ENCODE data around the gene SLC39A2.
"Not testable (repeated sequence)": the region's sequence is repeated elsewhere in the genome, so short reads cannot be mapped to it uniquely, and the experiment has no call there.

SLC39A2 gene

GRCh38 chr14:20989787-20990600, 9.1 kb upstream of the SLC39A2 start, which contains the start of gene METTL17:
Gene METTL17, plus strand, starts transcription at chr14:20989980. Its CDS starts 23 bp downstream, at chr14:20990003.
- H3K27ac ChIP-seq, result peak within 1 kb of the TSS; percentile 83
- peak; percentile 91 for DNase-seq (ENCODE audit: low read depth, low spot score)

DNA sequence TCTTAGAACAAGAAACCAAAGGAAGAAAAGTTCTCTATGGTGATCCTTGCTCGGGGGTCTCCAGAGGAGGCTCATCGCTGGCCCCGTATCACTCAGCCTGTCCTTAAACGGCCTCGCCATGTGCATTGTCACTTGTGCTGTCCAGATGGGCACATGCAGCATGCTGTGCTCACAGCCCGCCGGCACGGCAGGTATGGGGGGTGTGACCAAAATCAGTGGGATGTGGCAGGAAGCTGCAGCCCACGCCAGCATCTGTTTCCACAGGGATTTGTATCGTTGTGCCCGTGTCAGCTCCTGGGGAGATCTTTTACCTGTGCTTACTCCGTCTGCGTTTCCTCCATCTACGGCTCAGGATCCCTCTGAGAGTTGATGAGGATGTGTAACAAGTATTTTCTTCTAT, 2.6 kb upstream of the SLC39A2 start:
- H3K27ac ChIP-seq, result no peak overlapping the region
- DNase-seq (ENCODE audit: low read depth, low spot score), result no peak

DNA sequence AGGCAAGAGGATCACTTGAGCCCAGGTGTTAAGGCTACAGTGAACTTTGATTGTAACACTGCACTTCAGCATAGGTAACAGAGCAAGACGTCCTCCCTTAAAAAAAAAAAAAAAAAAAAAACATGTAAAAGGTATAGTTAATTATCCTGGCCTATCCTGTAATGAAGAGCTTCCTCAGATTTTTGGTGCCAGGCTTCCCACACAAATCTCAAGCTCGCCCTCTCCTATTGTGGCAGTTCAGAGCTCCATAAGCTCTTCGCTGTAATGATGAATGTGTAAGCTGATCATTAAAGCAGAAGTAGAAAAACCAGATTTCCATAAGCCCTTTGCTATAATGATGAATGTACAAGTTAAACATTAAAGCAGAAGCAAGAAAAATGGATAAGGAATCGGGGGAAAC, 2.0 kb upstream of the SLC39A2 start:
- H3K27ac ChIP-seq, result no peak overlapping the region
- DNase-seq (ENCODE audit: low read depth, low spot score), result no peak

GRCh38 chr14:20997564-20997963, 1.5 kb upstream of the SLC39A2 start:
- DNase-seq (ENCODE audit: low read depth, low spot score), result no peak
- no peak overlapping the region for H3K27ac ChIP-seq

- DNase-seq (ENCODE audit: low read depth, low spot score), result no peak
- H3K27ac ChIP-seq, result peak overlapping the region; percentile 42
Observed at GRCh38 chr14:20998139-20998538, 954 bp upstream of the SLC39A2 start.

- no peak overlapping the region for H3K27ac ChIP-seq
- DNase-seq (ENCODE audit: low read depth, low spot score), result no peak
Observed at GRCh38 chr14:20999591-20999990, 498 bp downstream of the SLC39A2 start.

DNA sequence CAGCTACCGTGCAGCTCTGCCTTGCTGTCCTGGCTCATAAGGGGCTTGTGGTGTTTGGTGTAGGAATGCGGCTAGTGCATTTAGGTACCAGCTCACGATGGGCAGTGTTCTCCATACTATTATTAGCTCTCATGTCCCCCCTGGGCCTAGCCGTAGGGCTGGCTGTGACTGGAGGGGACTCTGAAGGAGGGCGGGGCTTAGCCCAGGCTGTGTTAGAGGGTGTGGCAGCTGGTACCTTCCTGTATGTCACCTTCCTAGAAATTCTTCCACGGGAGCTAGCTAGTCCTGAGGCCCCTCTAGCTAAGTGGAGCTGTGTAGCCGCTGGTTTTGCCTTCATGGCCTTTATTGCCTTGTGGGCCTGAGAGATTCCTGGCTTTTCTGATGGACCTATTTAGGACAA, 2.1 kb downstream of the SLC39A2 start:
- DNase-seq (ENCODE audit: low read depth, low spot score), result no peak
- no peak overlapping the region for H3K27ac ChIP-seq

DNA sequence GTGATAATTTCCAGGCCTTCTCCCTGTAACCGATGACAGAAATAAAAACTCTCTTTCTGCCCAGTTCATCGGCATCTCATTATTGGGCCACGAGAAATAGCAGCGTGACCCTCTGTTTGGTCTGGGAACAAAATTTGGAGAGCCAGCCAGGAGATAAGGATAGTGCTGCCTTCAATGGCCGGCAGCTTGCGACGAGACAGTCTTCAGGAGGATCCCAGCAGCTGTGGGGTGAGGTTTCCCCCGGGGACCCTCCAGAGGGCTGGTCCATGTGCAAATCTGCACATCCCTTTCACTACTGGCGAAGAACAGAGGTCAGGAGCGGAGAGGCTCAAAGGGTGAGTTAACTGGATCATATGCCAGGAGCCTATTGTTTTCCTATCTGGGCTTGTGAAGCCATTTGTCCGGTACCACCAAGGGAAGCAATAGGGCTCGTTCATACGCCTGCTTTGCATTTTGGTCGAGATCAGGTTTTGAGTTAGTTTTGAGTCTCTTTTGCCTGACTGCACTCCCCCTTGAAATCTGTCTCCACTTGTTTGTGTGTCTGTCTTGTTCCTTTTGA, 4.8 kb downstream of the SLC39A2 start:
- no peak for DNase-seq (ENCODE audit: low read depth, low spot score)
- H3K27ac ChIP-seq, result no peak overlapping the region

DNA sequence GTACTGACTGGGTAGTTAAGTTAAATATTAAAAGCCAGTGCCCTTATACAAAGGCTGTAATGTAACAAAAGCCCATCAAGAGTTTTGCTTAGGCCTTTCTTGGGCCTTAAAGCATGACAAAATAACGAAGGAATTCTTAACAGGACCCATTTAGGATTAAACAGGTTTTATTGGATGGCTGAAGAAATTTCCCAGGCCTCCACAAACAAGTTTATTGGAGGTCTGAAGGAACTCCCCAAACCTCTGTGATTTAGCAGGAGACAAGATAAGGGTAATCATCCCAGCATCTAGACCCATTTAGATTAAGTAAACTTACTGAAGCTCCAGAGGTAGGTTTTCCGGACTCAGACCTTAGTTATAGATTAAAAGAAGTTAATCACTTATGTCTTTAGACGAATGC, 10.6 kb downstream of the SLC39A2 start:
- DNase-seq (ENCODE audit: low read depth, low spot score); H3K27ac ChIP-seq: not testable (repeated sequence)

- no peak overlapping the region for H3K27ac ChIP-seq
- DNase-seq (ENCODE audit: low read depth, low spot score), result no peak
Observed at GRCh38 chr14:21011136-21011535, 12.0 kb downstream of the SLC39A2 start.

DNA sequence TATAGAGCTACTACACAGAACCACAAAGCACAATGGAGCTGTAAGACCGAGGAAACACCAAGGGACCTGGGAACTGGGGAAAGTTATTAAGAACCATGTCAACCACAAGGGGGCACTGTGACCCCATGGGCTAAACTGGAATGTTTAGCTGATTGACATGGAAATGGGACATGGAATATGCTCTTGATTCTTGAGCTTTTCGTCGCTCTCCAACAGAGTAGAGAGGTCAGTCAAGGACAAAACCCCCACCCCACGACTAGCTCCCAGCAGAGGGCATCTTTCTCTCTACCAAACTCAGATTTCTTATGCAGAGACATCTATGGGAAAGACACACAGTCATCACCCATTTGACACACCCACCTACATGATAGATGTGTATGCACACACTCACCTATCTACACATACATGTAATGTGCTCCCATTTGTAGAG, 15.7 kb downstream of the SLC39A2 start:
- DNase-seq (ENCODE audit: low read depth, low spot score), result peak; percentile 39

GRCh38 chr14:21015312-21015711, 16.2 kb downstream of the SLC39A2 start:
- no peak overlapping the region for H3K27ac ChIP-seq
- no peak for DNase-seq (ENCODE audit: low read depth, low spot score)

More for the DNA sequence above, 15.7 kb downstream of the SLC39A2 start:
- H3K27ac ChIP-seq, result no peak overlapping the region

DNA sequence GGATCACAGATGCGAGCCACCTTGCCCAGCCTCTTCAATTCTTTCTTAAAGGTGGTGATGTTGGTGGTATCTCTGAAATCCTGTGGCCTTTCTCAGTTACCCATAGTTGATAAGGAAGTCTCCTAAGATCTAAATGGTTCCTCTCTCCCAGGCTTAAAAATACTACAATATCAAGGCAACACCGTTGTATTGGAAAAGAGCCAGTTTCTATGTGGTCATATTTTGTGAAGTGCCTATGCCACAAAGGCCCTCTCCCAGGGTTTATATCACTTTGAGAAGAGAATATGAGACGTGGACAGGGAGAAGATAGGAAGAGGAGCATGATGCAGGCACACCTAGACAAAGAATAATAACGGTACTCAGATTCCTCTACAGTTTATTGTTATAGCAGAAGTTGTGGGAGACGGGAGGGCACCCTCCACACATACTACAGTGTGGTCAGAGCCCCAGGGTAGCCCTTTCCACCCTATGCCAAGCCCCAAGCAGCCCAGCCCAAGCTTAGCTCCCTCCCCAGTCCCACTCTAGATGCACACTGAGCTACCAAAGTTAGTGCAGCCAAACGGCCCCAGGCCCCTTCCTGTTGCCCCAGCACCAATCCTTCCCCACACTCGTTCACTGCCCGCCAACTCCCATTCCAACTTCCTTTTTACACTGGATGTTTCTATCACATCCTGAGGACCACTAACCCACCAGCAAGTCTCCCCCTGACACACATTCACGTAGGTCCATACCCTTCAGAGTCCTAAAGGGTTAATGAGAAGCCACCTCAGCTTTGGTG, 17.5 kb downstream of the SLC39A2 start:
- H3K27ac ChIP-seq, result no peak overlapping the region

DNA sequence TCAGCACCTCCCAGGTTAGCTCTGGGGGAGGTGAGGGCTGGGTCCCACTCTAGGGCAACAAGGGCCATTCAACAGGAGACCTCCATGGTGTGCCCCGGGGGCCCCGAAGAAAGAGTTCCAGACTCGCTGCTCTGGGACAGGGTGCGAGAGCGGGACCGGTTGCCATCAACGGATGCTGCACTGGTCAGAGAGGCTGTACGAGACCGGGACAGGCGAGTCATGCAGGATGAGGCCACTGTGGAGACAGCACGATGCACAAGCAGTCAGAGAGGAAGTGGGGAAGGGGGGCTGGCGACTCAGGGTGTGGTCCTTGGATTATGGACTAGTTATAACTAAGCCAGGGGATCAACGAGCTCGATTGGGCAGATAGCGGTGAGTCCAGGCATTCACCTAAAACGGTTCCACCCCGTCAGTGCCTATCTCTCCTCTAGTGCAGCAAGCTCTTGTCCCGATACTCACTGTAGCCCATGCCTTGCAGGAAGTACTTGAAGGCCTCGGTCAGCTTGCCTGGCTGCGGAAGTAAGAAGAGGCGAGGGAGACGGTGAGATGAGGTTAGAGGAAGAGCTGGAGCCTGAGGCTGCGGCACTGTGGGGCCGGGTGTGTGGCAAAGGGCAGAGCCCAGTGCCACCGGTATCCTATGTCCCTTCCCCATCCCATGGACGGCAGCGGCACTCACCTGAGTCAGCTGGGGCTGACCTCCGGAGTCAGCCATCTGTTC, 18.6 kb downstream of the SLC39A2 start:
- no peak overlapping the region for H3K27ac ChIP-seq
- DNase-seq (ENCODE audit: low read depth, low spot score), result no peak

More for the DNA sequence above, 17.5 kb downstream of the SLC39A2 start:
- no peak for DNase-seq (ENCODE audit: low read depth, low spot score)

DNA sequence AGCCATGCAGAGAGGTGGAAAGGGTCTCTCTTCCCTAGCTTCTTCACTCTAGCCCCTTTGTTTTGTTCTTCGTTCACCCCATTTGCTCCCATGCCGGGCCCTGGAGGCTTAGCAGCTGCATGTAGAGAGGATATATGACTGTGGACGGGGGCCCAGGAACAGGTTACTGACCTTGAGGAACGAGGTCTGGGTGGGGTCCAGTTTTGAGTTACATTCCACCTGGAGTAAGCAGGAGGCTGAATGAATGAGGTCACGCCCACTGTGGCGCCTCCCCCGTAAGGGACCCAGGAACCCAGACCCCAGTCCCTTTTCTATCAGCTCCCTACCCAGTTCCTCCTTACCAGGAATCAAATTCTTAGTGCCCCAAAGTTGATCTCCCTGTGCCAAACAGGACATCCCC, 19.2 kb downstream of the SLC39A2 start:
- no peak overlapping the region for H3K27ac ChIP-seq
- DNase-seq (ENCODE audit: low read depth, low spot score), result no peak

DNA sequence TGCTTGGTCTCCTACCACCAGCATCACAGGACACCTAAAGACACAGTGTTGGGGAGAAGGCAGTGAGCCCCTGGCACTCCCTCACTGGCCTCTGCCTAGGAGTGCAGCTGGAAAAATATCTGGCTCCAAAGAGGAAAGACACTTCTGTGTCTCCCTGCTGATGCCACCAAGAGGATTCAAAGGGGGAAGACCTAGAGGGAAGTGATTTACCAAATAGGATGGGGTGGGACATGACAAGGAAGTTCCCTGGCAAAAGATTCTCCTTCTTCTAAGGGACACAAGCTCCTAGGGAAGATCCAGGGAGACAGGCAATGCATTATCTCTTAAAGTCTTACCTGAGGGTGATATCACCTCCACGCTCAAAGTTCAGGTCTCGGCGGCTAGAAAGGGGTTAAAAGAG, 19.7 kb downstream of the SLC39A2 start:
- DNase-seq (ENCODE audit: low read depth, low spot score), result no peak
- no peak overlapping the region for H3K27ac ChIP-seq

DNA sequence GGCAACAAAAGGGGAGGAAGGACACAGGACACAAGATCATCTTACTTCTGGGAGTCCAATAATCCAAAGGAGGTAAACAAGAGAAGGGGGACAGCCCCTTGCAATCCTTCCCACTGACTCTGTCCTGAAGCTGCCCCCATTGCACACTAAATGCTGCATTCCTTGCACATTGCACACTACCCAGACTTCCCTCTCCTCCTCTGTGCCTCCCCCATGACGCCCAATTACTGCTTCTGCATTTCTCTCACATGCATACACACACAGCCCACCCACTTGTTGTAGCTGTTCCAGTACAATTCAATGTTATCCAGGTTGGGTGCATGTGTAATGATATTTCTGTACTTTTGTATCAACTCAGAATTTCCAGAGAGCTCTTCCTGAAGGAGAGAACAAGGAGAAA, 20.3 kb downstream of the SLC39A2 start:
- H3K27ac ChIP-seq, result no peak overlapping the region
- no peak for DNase-seq (ENCODE audit: low read depth, low spot score)

GRCh38 chr14:21020977-21021545, 22.0 kb downstream of the SLC39A2 start:
- no peak for DNase-seq (ENCODE audit: low read depth, low spot score)
- H3K27ac ChIP-seq, result peak overlapping the region; percentile 23

GRCh38 chr14:21022686-21023085, 23.6 kb downstream of the SLC39A2 start:
- DNase-seq (ENCODE audit: low read depth, low spot score), result no peak
- H3K27ac ChIP-seq, result no peak overlapping the region

- DNase-seq (ENCODE audit: low read depth, low spot score), result no peak
- H3K27ac ChIP-seq, result no peak overlapping the region
Observed at GRCh38 chr14:21023174-21023573, 24.1 kb downstream of the SLC39A2 start.

Measured in epithelial cell of prostate (primary cell).